Measurements from ENCODE around the gene ANP32A.

- TF ChIP-seq TAF1 (IDR thresholded peaks at IDR 0.05; ENCODE audit: control insufficient read depth, extremely low read depth, insufficient read depth, low read length, severe bottlenecking), result no peak
- no peak for TF ChIP-seq ZNF431 (CRISPR knock-in tag; IDR thresholded peaks at IDR 0.05)
- no peak for TF ChIP-seq ZHX1 (conservative IDR thresholded peaks at IDR 0.05; ENCODE audit: low read length)
- no peak for TF ChIP-seq POLR2A (conservative IDR thresholded peaks at IDR 0.05)
- TF ChIP-seq GATAD2A (IDR thresholded peaks at IDR 0.05), result no peak
- no peak for TF ChIP-seq GABPA (tag; conservative IDR thresholded peaks at IDR 0.05; ENCODE audit: low read depth)
- TF ChIP-seq KDM1A (IDR thresholded peaks at IDR 0.05), result no peak
- TF ChIP-seq YY1 (IDR thresholded peaks at IDR 0.05; ENCODE audit: borderline replicate concordance in 1 of 3, control insufficient read depth in 1 of 3, extremely low read depth in 1 of 3, insufficient read depth in 3 of 3, insufficient read length in 1 of 3, insufficient replicate concordance in 2 of 3, low read depth in 1 of 3, low read length in 2 of 3), result no peak
- TF ChIP-seq HDAC6 (IDR thresholded peaks at IDR 0.05; ENCODE audit: low read depth, low read length), result no peak
- TF ChIP-seq SIX5 (IDR thresholded peaks at IDR 0.05; ENCODE audit: borderline replicate concordance in 1 of 2, insufficient read depth in 1 of 2, low read depth in 1 of 2, low read length in 2 of 2), result no peak
- no peak for TF ChIP-seq FOS (IDR thresholded peaks at IDR 0.05; ENCODE audit: extremely low read depth, insufficient read length)
- no peak for TF ChIP-seq NR2C2 (CRISPR knock-in tag; IDR thresholded peaks at IDR 0.05)
- no peak for TF ChIP-seq NR2C2 (tag; IDR thresholded peaks at IDR 0.05)
Measured at GRCh38 chr15:68778876-68779275, 41.8 kb downstream of the ANP32A start.

Data from K562 (cell line).